ENCODE results near the gene BEGAIN.

DNA sequence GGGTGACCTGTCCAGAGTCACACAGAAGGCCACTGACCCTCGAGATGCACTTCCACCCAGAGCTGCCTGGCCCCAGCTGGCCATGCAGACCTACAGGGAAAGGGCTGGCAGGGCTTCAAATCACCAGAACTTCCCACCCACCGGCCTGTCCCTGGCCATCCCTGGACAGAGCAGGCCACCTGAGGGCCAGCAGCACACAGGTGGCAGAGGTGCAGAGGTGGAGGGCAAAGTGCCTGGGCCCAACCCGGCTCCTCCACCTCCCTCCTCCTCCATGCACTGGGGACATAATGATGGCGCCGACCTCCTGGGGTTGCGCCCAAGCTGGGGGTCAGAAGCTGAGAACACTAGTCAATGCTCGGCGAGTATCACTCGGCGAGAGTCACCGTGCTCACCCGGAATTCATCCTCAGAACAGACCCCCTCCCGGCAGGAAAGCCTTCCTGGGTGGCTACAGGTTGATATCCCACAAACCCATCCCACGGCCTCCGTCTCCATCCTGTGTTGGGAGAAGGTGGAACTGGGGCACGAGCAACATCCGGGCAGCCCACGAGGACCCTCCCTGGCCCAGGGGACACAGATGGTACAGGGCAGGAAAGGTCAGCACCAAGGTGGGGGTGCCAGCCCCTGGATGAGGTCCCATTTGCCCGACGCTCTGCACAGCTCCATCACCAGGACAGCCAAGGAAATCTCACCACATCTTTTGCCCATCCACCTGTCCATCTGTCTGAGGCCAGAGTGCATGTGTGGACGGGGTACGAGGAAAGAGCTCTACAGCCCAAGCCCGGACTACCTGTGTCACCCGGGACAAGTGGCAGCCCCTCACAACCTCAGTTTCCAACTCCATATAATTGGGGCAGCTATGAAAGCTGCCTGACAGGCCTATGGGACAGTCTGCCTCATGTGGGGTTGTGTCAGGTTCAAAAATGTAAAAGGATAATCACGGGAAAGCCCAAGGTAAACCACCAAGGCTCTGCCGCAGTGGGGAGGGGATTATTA is 10.8 kb downstream of the BEGAIN start:
- TF ChIP-seq EZH2 (IDR thresholded peaks at IDR 0.05; ENCODE audit: insufficient read depth, poor library complexity, severe bottlenecking) (no peak), EZH2phosphoT487 (IDR thresholded peaks at IDR 0.05; ENCODE audit: insufficient read depth, low read depth) (no peak)

All from GM23248 (cell line).